Spleen (tissue), 7 donors: ENCODE results near the gene A2ML1.
"Not testable (repeated sequence)": the region's sequence is repeated elsewhere in the genome, so short reads cannot be mapped to it uniquely, and the experiment has no call there.

ENCODE experiments used
- CTCF ChIP-seq, 11 experiments: fragments of 200-600 bp in 7 of 11; fragments of 450-650 bp in 4 of 11; sonication (generic) in 4 of 11; IDR thresholded peaks in 8 of 11; conservative IDR thresholded peaks in 3 of 11; 1 replicate in 7 of 11; 2 replicates in 4 of 11; pipeline versions ENCODE4 v1.4.0 to v1.8.0; 2016 to 2021; ENCODE audit warnings: antibody characterized with exemption in 11 of 11, inconsistent platforms in 4 of 11, mild to moderate bottlenecking in 1 of 11
- POLR2A ChIP-seq, 3 donors: fragments of 450-650 bp; IDR thresholded peaks; one replicate each; pipeline ENCODE4 v1.5.1; 2017; ENCODE audit warnings: antibody characterized with exemption in 3 of 3, mild to moderate bottlenecking in 1 of 3
- POLR2AphosphoS5 ChIP-seq, 3 donors: sonication (generic); formaldehyde crosslinking; IDR thresholded peaks; one replicate each; pipeline ENCODE4 v1.5.1; 2017; ENCODE audit warnings: antibody characterized with exemption in 3 of 3
- donor health status: DM: no; HTN: no; CAD: no; lungs with moderate emphysema.
- donor health status: DM: no; HTN: no; CAD: no.
- donor health status: DM: no; HTN: no; CAD: no.

GRCh38 chr12:8788706-8789105, 33.7 kb upstream of the A2ML1 start:
- not testable (repeated sequence) for TF ChIP-seq CTCF (IDR thresholded peaks at IDR 0.05 in 8 of 11, conservative IDR thresholded peaks at IDR 0.05 in 3 of 11); POLR2A (IDR thresholded peaks at IDR 0.05); POLR2AphosphoS5 (IDR thresholded peaks at IDR 0.05)
